Stimulated activated CD8-positive, alpha-beta memory T cell treated with anti-CD3 and anti-CD28 coated beads, Interleukin-7, amount 100 ng/mL, for 1 hour (primary cell): ENCODE results near the gene B4GAT1.

Experiments
- DNase-seq, 2 donors: peaks; one replicate each; pipeline ENCODE4 v3.0.0-alpha.2; 2020; ENCODE audit warnings: low read depth in 2 of 2

B4GAT1 gene

DNA sequence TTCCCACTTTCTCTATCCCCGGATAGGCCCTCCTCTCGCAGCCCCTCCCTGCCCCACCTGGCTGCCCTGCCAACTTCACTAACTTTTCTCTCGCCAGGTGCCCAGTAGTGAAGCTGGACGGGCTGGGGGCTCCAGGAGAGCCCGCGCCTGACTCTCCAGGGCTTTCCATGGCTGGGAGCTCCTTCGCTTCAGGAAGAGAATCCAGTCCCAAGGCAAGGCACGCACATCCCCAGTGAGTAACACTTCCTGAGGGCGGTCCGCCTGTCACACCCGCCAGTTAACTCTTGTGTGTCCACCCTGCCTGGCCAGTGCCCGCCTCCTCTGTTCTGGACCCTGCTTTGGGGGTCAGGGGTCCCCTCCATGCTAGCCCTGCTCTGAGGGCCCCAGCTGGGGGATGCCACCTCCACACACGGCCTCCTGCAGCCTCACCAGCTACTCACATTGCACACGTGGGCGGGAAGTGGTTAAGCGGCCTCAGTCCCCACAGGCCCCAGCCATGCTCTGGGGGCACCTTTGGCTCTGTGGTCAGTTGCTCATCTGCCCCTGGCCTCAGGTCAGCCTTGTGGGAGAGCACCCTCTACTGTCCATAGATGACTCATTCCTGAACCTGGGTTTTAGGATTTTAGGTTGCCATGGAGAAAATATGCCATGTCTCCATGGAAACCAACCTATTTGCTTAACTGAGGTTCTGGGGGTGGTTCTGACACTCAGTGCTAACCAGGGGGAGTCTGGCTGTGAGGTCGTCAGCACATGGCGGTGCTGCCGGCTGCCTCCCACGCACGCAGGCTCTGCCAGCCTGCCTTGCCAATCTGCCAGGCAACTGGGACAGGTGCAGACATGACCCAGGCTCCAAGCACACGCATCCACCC lies 11.0 kb downstream of the B4GAT1 start, which contains the start of gene RIN1:
Gene RIN1, minus strand, starts transcription at position 201 of the 869 bp plus-strand sequence. Its CDS starts 32 bp downstream, at position 169.
- no peak for DNase-seq

DNA sequence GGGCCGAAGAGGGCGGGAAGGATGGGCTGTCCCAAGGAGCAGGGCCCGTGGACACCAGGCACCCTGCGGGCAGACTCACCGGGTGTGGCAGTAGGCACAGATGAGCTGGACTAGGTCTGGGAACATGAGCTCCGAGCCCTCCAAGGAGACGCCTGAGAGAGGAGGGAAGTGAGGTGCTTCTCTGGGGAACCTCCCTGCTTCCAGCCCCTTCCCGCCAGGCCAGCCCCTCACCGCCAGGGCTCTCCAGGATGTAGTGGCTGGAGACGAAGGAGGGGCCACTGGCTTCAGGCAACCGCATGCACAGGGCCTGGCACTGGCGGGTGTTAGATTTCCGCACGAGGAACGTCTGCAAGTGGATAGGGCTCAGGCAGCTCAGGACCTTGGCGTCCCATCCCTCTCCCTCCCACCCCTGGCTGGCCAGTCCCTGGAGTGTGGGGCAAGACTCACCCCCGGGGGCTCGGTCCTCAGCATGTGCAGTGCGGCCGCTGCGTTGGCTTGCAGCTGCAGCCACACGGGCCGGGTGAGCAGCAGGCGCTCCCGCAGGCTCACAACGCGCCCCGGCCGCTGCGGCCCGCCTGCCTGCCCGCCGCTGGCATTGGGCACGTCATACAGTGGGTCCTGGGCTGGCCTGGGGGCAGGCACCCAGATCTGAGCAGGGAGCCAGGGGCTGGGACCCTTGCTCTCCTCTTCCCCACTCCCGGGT lies 11.7 kb downstream of the B4GAT1 start:
- no peak for DNase-seq

DNA sequence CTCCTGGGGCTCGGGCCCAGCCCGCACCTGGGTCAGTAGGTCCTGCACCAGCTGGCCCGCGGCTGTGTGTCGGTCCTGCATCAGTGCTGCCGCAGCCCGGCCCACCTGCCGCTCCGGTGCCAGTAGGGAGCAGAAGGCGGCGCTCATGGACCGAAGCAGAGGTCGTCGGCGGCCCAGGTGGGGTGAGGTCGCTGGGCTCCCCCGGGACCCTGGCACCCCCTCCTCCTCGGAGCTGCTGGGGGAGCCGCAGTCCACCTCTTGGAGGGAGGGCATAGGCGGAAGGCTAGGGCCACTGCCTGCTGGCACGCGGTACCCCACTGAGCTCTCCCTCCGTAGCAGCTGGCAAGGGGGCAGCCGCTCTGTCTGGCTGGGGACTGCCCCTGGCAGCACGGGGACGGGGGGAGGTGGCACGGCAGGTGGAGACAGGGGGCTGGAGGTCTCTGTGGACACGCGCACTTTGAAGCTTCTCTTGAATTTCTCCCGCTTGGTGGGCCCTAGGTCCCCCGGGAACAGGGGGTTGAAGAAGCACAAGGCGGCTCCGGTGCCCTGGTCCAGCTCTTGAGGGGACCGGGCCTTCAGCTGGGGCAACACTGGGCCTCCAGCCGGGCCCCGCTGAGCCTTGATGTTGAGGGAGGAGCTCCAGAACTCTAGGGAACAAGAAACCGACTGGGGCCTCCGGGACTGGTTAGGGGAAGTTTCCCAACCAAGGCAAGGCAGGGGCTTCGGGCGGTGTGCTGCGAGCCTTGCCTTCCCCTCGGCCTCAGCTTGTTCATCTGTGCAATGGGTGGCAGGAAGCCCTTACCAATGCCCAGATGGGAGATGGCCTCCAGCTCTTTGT lies 12.6 kb downstream of the B4GAT1 start:
- DNase-seq: no peak

DNA sequence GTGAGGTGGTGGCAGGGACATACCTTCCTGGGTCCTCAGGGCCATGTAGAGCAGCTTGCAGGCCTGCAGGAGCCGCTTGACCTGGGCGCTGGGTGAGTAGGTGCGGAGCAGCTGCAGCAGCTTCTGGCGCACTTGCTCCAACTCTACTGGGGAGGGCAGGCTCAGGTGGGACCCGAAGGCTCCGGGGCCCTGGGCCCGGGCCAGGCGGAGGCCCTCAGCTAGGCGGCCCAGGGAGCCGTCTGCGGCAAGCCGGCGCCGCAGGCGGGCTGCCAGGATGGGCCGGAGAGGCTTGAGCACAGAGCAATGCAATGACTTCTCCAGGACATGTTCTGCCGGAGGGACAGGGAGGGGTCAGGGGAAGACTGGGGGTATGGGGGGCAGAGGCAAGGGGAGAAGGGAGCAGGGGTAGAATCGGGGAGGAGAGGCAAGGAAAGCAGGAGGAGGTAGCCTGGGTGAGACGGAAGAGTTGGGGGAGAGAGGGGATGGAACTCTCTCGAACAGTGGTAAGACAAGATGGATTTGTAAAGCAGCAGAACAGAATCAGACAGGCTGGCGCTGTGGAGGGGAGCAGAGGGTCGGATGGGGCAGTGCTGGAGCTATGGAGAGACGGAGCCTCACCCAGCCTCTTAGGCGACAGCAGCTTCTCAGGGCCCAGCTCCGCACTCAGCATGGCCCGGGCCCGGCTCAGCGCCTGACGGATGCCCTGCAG lies 13.4 kb downstream of the B4GAT1 start:
- DNase-seq: no peak

- DNase-seq: no peak
Observed at GRCh38 chr11:66333220-66333877, 14.1 kb downstream of the B4GAT1 start.

- no peak for DNase-seq
Observed at GRCh38 chr11:66332371-66333219, 14.8 kb downstream of the B4GAT1 start.

DNA sequence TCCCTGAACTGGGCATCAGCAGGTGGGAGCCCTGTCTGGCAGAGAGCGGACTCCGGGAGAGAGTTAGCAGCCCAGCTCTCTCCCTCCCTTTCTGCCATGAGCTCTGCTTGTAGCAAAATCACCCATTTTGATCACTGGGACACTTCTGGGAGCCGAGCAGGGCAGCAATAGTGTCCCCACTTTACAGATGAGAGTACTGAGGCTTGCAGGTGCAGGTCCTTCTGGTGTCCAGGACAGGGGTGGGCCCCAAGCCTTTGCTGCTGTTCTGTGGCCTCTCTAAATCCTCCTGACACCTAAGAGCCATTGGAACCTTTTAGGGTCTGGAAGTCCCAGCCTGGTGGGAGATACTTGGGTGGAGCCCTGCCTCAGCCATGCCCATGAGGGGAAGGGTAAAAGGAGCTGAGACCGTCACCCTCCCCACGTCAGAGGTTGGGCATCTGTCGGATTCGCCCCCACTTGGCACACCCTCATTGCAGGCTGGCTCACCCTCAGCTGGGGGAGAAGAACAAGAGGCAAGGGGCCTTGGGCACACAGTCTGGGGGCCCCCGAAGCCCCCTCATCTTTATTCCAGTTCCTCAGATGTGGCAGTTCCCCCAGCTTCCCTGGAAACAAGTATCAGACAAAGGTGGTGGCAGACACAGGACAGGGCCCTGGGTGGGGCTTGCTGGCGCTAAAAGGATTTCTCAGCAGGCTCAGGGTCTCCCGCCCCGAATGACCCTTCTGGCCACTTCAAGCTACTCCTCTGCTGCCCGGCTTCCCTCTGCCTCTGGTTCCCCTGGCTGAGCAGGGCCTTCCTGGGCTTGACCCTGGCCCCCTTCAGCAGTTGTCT lies 15.7 kb downstream of the B4GAT1 start:
- DNase-seq: no peak

GRCh38 chr11:66330931-66331330 lies 16.5 kb downstream of the B4GAT1 start:
- DNase-seq: no peak

DNA sequence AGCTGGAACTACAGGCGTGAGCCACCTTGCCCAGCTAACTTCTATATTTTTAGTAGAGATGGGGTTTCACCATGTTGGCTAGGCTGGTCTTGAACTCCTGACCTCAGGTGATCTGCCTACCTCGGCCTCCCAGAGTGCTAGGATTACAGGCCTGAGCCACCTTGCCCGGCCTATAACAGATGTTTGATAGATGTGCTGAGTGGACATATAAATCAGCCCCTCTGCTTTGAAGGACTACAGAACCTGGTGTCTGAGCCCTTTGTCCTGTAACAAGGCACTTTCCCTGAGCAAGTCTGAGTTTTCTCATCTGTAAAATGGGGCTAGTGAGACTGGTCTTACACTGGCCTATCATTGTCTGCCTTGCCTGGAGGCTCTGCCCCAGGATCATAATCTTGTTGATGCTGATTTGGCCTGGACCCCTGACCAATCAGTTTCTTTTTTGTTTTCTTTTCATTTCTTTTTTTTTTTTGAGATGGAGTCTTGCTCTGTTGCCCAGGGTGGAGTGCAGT lies 18.2 kb downstream of the B4GAT1 start:
- DNase-seq: no peak

- peak in 1 of 2 donors; percentile 72 for DNase-seq
Observed at GRCh38 chr11:66328302-66329144, 18.9 kb downstream of the B4GAT1 start.

DNA sequence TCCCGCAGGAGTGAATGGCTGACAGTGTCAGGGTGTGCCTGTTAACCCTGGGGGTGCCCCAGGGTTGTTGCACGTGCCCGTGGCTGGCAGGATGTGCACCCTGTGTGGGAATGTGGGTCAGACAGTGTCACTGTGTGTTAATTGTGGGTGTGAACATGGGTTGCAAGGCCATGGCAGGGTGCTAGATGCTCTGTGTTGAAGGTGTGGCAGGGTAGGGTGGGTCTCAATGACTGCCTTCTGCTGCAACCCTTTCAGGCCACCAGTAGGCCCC lies 19.5 kb downstream of the B4GAT1 start:
- DNase-seq: no peak

DNA sequence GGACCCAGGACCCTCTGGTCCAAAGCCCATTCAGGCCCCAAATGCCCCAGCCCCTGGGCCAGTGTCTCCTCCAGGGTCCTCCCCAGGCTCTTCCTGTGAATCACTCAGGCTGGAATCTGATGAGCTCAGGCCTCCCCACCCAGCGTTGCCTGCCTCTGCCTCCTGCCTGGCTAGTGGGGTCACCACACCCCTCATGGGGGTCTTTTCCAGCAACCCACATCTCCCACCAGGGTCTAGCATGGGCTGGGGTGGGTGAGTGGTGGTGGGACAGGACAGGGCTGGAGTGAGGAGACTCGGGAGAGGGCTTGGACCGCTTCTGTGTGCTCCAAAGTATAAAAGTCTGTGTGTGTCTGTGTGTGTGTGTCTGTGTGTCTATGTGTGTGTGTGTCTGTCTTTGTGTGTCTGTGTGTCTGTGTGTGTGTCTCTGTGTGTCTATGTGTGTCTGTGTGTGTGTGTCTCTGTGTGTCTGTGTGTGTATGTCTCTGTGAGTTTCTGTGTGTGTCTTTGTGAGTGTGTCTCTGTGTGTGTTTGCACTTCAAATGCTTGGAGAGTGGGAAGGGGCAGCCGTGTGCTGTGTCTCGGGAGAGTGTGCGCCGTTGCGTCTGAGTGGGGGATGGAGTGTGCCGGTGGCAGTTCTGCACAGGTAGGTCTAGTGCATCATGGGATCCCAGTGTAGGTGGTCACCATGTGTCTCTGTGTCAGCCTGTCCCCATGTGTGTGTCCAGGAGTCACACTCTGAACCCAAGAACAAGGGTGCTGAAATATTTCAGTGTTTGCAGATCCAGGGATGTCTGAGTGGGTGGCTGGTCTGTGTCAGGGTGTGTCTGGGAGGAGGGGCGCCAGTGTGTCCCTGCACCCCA lies 20.0 kb downstream of the B4GAT1 start:
- no peak for DNase-seq

- DNase-seq: no peak
Observed at GRCh38 chr11:66326261-66327111, 20.9 kb downstream of the B4GAT1 start.

GRCh38 chr11:66325263-66325671 lies 22.2 kb downstream of the B4GAT1 start:
- DNase-seq: no peak

DNA sequence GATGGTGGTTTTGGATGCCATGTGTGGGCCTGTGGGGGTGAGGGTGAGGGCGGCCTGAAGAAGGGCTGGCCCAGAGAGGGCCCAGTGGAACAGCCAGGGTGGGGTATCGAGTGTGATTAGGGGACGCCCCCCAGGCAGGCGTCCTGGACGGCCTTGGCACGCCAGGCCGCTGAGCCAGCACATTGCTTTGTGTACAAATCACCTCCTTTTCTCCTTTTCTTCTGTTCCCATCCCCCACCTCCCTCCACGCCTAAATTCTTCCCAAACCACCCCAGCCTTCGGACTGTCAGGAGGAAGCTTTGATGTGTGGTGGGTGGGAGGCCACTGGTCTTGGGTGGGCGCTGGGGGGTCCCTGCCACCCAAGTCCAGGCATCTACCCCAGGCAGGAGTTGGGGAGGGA lies 22.8 kb downstream of the B4GAT1 start:
- DNase-seq: no peak

- no peak for DNase-seq
Observed at GRCh38 chr11:66323684-66324083, 23.7 kb downstream of the B4GAT1 start.
